ENCODE results near the gene KY.

GRCh38 chr3:134627831-134628230 is 23.0 kb downstream of the KY start:
- TF ChIP-seq EP300 (IDR thresholded peaks at IDR 0.05) = no peak
- no peak for TF ChIP-seq CTCF (IDR thresholded peaks at IDR 0.05)

All from tibial nerve (tissue), 4 donors.